ENCODE measurements around the gene ASPHD1. TPM values are rescaled to one million over a fixed set of nuclear protein-coding genes. Genes with fewer than 3 reads are reported as not detected.

Gene ASPHD1
- total RNA-seq, 4 donors from 2014 or later = 0.33 TPM; not detected in 3

DNA sequence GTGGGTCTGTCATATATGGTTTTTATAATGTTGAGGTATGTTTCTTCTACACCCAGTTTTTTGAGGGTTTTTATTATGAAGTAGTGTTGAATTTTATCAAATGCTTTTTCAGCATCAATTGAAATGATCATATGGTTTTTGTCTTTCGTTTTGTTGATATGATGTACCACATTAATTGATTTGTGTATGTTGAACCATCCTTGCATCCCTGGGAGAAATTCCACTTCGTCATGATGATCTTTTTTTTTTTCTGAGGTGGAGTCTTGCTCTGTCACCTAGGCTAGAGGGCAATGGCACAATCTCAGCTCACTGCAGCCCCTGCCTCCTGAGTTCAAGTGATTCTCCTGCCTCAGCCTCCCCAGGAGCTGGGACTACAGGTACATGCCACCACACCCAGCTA is 47.6 kb downstream of the ASPHD1 start:
- Histone ChIP-seq H3K27me3 (no peaks in the 10 kb centered on the region), H3K27ac (replicated peaks in 1 of 4) (no peak overlapping the region), H3K9me3 (no peaks in the 10 kb centered on the region), H3K36me3 (no peaks in the 10 kb centered on the region), H3K4me1 (peaks cover 0 to 14% (median 11%) of the 10 kb centered on the region in 4 donors), H3K4me3 (no peak overlapping the region)
- TF ChIP-seq, protein P1, sequence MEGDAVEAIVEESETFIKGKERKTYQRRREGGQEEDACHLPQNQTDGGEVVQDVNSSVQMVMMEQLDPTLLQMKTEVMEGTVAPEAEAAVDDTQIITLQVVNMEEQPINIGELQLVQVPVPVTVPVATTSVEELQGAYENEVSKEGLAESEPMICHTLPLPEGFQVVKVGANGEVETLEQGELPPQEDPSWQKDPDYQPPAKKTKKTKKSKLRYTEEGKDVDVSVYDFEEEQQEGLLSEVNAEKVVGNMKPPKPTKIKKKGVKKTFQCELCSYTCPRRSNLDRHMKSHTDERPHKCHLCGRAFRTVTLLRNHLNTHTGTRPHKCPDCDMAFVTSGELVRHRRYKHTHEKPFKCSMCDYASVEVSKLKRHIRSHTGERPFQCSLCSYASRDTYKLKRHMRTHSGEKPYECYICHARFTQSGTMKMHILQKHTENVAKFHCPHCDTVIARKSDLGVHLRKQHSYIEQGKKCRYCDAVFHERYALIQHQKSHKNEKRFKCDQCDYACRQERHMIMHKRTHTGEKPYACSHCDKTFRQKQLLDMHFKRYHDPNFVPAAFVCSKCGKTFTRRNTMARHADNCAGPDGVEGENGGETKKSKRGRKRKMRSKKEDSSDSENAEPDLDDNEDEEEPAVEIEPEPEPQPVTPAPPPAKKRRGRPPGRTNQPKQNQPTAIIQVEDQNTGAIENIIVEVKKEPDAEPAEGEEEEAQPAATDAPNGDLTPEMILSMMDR (IDR thresholded peaks at IDR 0.05) = no peak
- TF ChIP-seq POLR2AphosphoS5 (IDR thresholded peaks at IDR 0.05) (no peak), EP300 (IDR thresholded peaks at IDR 0.05) (no peak)
- intact Hi-C loops (cut with DNase I) = no loop called here
- no peak for DNase-seq (ENCODE audit: extremely low spot score)
- 85% methylated on average over 2 of the region's 2 CpGs for WGBS

DNA sequence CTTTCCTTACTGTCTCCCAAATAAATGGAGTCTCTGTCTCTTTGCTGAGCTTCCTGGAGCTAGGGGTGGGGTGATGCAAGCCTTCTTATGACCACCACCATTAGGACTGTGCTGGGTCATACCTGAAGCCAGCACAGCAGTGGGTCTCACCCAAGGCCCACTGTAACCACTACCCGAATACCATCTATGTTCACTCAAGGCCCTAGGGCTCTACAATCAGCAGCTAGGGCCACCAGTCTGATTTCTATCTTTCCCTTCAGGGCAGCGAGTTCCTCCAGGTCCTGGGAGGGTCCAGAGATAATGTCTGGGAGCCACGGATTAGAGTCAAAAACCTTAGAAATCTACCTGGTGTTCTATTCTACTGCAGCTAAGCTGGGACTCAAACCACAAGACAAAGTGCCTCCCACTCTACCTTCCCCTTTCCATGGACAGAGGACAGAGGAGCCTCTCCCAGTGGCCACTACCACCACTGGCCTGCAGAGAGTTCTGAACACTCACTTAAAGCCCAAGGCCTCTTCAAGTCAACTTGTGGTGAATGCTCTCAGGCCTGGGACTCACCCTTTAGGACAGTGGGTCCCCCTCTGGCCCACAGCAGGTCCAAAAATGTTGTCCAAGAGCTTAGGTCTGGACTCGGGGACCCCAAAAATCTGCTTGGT is 50.6 kb downstream of the ASPHD1 start:
- Histone ChIP-seq H3K4me3 (no peak overlapping the region), H3K27me3 (no peaks in the 10 kb centered on the region), H3K9me3 (no peaks in the 10 kb centered on the region), H3K27ac (replicated peaks in 1 of 4) (no peak overlapping the region), H3K4me1 (no peaks in the 10 kb centered on the region), H3K36me3 (no peaks in the 10 kb centered on the region)
- WGBS = 94% methylated on average over 4 of the region's 4 CpGs
- TF ChIP-seq EP300 (IDR thresholded peaks at IDR 0.05) (no peak), POLR2A (IDR thresholded peaks at IDR 0.05; ENCODE audit: low read depth) (no peak), POLR2AphosphoS5 (IDR thresholded peaks at IDR 0.05) (no peak)
- TF ChIP-seq, protein P1 (IDR thresholded peaks at IDR 0.05) = no peak
- intact Hi-C loops (cut with DNase I) = no loop called here
- no peak for DNase-seq (ENCODE audit: extremely low spot score)

DNA sequence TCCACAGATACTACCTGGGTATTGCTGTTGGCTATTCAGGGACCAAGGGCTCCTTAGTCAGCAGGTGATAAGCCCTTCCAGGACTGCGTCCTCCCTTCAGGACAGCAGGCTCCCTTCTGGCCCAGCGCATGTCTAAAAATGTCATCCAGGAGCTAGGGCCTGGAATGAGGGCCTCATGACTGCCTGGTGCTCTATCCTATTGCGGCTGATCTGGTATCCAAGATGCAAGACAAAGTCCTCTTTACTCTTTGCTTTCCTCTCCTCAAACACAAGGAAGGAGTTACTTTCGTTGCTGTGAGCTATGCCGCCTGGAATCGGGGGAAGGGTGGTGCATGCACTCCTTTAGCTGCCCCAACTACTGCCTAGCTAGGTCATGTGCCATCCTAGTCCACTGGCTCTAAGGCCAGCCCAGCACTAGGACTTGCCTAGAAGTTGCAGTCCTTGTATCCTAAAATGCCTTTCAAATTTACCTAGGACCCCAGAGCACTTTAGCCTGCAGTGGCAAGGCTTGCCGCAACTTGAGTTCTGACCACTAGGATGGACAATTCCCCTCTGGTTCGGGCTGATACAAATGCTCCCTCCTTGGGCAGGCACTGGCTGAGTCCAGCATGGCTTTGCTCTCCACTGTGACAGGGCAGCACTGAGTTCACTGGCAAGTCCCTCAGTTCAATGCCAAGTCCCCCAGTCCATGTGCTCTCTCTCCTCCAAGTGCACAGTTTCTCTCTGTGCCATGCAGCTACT is 51.5 kb downstream of the ASPHD1 start:
- Histone ChIP-seq H3K36me3 (no peaks in the 10 kb centered on the region), H3K4me1 (no peaks in the 10 kb centered on the region), H3K9me3 (no peaks in the 10 kb centered on the region), H3K4me3 (no peak overlapping the region), H3K27ac (replicated peaks in 1 of 4) (no peak overlapping the region), H3K27me3 (no peaks in the 10 kb centered on the region)
- intact Hi-C loops (cut with DNase I) = no loop called here
- TF ChIP-seq POLR2AphosphoS5 (IDR thresholded peaks at IDR 0.05) (no peak), POLR2A (IDR thresholded peaks at IDR 0.05; ENCODE audit: low read depth) (no peak), EP300 (IDR thresholded peaks at IDR 0.05) (no peak)
- TF ChIP-seq, protein P1 (IDR thresholded peaks at IDR 0.05) = no peak
- WGBS = 94% methylated on average over 8 of the region's 8 CpGs
- no peak for DNase-seq (ENCODE audit: extremely low spot score)

Other genes starting within 250 kb of the ASPHD1 start
- gene SPN, start 237.2 kb upstream of the ASPHD1 start, total RNA-seq = 1 to 10 TPM; 1.1 to 4.2 (median 2.6) TPM
- gene QPRT, start 221.3 kb upstream of the ASPHD1 start, total RNA-seq = 1 to 10 TPM; 1.7 to 5.1 (median 2.7) TPM
- 1 to 10 TPM; 1.3 to 2.5 (median 1.8) TPM for gene C16orf54, start 154.5 kb upstream of the ASPHD1 start, total RNA-seq
- gene ZG16, start 122.2 kb upstream of the ASPHD1 start, total RNA-seq = under 1 TPM in 1 of 4 donors, not detected in 3; 0.23 TPM
- gene KIF22, start 109.7 kb upstream of the ASPHD1 start, total RNA-seq = 10 to 100 TPM; 10.8 to 12.3 (median 11.8) TPM
- 100 to 1,000 TPM; 120 to 284 (median 158) TPM for gene MAZ, start 94.0 kb upstream of the ASPHD1 start, total RNA-seq
- 10 to 100 TPM in 1 of 4 donors, 1 to 10 TPM in 3; 3.6 to 11.2 (median 6.7) TPM for gene PRRT2, start 88.3 kb upstream of the ASPHD1 start, total RNA-seq
- gene PAGR1, start 84.3 kb upstream of the ASPHD1 start, total RNA-seq = 10 to 100 TPM; 20.9 to 26.9 (median 26.5) TPM
- gene MVP, start 80.0 kb upstream of the ASPHD1 start, total RNA-seq = 100 to 1,000 TPM; 101 to 156 (median 123) TPM
- 100 to 1,000 TPM; 105 to 178 (median 141) TPM for gene CDIPT, start 37.3 kb upstream of the ASPHD1 start, total RNA-seq
- 1 to 10 TPM in 2 of 4 donors, under 1 TPM in 2; 0.84 to 7.9 (median 1.0) TPM for gene SEZ6L2, start 938 bp upstream of the ASPHD1 start, total RNA-seq
- 10 to 100 TPM; 14.4 to 25.7 (median 18.8) TPM for gene KCTD13, start 25.7 kb downstream of the ASPHD1 start, total RNA-seq
- 100 to 1,000 TPM in 3 of 4 donors, 10 to 100 TPM in 1; 96.8 to 114 (median 105) TPM for gene TMEM219, start 61.6 kb downstream of the ASPHD1 start, total RNA-seq
- gene TAOK2, start 73.4 kb downstream of the ASPHD1 start, total RNA-seq = 10 to 100 TPM; 40.9 to 63.6 (median 51.4) TPM
- 10 to 100 TPM; 20.8 to 39.4 (median 22.1) TPM for gene HIRIP3, start 95.1 kb downstream of the ASPHD1 start, total RNA-seq
- 10 to 100 TPM; 38.2 to 58.1 (median 43.5) TPM for gene INO80E, start 95.8 kb downstream of the ASPHD1 start, total RNA-seq
- under 1 TPM in 2 of 4 donors, not detected in 2; 0.50 to 0.83 TPM for gene DOC2A, start 110.5 kb downstream of the ASPHD1 start, total RNA-seq
- gene C16orf92, start 122.7 kb downstream of the ASPHD1 start, total RNA-seq = not detected
- gene TLCD3B, start 130.8 kb downstream of the ASPHD1 start, total RNA-seq = under 1 TPM in 1 of 4 donors, not detected in 3; 0.23 TPM
- 1,000 to 10,000 TPM; 1,300 to 1,765 (median 1,454) TPM for gene ALDOA, start 165.3 kb downstream of the ASPHD1 start, total RNA-seq
- 10 to 100 TPM; 43.6 to 61.3 (median 51.5) TPM for gene PPP4C, start 175.5 kb downstream of the ASPHD1 start, total RNA-seq
- 1 to 10 TPM in 1 of 4 donors, under 1 TPM in 3; 0.42 to 1.3 (median 0.67) TPM for gene TBX6, start 191.4 kb downstream of the ASPHD1 start, total RNA-seq
- gene YPEL3, start 195.7 kb downstream of the ASPHD1 start, total RNA-seq = 100 to 1,000 TPM in 3 of 4 donors, 10 to 100 TPM in 1; 72.7 to 222 (median 154) TPM
- 1 to 10 TPM in 3 of 4 donors, under 1 TPM in 1; 0.66 to 3.7 (median 2.2) TPM for gene GDPD3, start 213.0 kb downstream of the ASPHD1 start, total RNA-seq
- gene MAPK3, start 222.7 kb downstream of the ASPHD1 start, total RNA-seq = 10 to 100 TPM; 40.4 to 70.8 (median 56.9) TPM